ENCODE data around the gene NPAS1.

NPAS1 gene

DNA sequence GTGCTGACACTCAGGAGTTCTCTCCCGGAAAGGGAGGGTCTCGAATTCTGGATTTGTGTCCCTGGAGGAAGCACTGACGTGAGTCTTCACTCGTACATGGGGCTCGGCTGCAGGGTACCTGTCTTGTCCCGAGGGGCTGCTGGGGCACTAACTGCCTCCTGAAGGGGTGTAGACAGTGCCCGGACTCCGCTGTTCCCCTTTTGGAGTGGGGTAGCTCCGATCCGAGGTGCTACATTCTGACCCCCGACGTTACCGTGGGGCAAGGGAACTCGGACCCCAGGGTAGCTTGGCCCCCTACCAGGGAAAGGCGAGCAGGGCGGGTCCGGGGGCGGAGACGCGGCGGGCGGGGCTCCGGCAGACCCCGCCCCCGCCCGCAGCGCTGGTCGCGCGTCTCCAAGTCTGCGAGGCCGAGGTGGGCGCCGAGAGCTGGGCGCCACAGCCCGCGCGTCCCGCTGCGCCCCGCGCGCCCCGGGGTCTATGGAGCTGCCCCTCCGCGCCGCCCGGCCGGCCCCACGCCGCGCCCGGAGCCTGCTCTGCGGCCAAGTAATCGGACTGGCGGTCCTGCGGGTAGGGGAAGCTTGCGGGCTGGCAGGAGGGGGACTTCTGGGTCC is at the start of gene NPAS1:
Gene NPAS1 (plus strand): TSS at position 407 of the 611 bp plus-strand sequence. CDS start 1,211 bp downstream, outside the sequence.
- DNase-seq = no peak

- DNase-seq = no peak
Observed at GRCh38 chr19:46970815-46971214, 48.8 kb upstream of the NPAS1 start.

- DNase-seq = no peak
Observed at GRCh38 chr19:46972311-46972710, 47.3 kb upstream of the NPAS1 start.

DNA sequence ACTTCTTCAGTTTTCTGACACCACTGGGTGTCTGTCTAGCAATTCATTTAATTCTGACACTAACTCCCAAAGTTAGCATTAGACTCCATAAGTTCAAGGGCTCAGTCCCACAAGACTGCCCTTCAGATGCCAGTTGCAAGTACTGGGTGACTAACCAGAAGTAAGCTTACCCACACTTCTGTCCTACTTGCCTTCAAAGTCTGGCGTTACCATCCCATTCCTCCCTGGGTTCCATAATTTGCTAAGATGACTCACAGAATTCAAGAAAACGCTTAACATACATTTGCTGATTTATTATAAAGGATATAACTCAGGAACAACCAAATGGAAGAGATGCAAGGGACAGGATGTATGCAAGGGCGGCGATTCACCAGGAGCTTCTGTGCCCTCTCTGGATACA is 45.5 kb upstream of the NPAS1 start:
- no peak for DNase-seq

- DNase-seq = no peak
Observed at GRCh38 chr19:46975011-46975924, 44.4 kb upstream of the NPAS1 start.

- DNase-seq = peak; percentile 7 to 91 (median 73)
Observed at GRCh38 chr19:46975925-46976782, 43.5 kb upstream of the NPAS1 start.

DNA sequence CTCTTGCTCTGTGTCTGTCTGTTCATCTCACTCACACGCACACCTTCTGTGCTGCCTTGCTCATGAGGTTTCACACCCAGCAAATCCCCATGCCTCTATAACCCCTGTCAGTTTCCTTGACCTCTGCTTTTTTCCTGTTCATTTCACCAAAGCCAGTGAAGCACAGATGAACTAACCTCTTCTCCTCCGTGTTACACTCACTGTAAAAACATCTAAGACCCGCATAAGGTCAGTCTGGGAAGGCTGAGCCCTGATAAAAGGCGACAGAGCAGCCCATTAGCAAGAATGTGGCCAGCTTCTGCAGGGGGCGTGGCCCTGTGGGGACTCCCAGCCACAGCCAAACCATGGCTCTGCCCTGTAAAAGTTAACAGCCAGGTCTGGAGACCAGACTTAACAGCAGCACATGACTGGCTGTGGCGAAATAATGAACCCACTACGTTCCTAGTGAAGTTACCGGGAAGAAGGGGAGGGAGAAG is 42.8 kb upstream of the NPAS1 start:
- DNase-seq = no peak

DNA sequence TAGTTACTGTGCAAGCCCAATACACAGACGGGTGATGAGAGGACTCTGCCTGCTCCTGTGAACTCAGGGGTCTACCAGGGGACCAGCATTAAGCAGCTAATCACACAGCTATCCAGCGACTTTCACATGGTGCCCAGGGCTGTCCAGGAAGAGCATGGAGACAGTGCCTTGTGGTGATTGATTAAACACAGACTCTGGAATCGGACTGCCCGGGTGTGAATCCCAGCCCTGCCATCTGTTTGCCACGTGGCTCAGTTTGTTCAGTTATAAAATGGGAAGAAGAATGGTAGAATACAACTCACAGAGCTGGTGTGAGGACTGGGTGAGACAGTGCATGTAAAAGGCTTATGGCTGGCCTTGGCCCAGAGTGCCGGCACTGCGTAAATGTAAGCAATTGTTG is 42.1 kb upstream of the NPAS1 start:
- DNase-seq = no peak

GRCh38 chr19:46978171-46978869 is 41.3 kb upstream of the NPAS1 start:
- no peak for DNase-seq

DNA sequence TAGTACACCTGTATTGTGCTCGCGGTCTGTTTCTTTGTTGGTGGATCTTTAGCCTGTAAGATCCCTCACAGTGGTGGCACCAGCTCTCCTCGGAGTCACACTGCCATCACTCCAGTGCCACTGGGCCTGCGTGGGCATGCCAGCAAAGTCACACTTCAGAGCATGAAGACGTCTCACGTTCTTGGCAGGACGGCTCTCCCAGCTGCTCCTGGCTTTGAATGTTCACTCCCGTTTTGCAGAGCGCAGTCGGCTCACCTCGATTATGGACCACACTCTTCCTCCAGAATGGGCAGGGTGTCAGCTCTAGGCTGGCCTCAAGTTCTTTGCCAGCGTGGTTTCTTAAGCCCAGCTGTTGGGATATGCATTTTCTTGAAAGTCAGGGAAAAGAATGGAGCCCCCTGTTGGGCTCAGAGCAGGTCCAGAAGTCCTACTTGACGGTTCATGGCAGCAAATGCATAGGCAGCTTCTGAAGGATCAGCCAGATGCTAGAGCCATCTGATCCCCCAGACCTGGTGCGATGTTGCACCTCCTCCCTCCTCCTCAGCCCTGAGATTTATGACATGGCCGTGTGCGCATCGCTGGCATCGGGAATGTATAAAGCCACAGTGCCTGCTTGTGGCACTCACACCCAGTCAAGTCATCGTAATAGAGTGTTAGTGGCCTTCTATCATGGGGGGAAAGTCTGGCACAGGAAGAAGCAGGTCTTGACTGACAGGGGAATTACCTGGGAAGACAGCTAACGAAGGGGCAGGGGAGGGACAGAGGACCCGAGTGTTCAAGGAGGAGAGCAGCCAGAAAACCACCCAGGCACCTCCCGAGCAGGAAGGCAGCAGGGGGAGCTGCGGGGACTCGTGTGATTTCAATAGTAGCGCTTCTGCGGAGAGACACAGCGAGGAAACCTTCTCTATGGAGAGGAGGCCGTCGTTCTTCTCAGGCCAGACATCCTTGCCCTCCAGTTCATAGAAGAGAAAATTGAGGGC is 40.2 kb upstream of the NPAS1 start:
- DNase-seq = no peak

GRCh38 chr19:46980761-46981160 is 38.9 kb upstream of the NPAS1 start:
- DNase-seq = no peak

DNA sequence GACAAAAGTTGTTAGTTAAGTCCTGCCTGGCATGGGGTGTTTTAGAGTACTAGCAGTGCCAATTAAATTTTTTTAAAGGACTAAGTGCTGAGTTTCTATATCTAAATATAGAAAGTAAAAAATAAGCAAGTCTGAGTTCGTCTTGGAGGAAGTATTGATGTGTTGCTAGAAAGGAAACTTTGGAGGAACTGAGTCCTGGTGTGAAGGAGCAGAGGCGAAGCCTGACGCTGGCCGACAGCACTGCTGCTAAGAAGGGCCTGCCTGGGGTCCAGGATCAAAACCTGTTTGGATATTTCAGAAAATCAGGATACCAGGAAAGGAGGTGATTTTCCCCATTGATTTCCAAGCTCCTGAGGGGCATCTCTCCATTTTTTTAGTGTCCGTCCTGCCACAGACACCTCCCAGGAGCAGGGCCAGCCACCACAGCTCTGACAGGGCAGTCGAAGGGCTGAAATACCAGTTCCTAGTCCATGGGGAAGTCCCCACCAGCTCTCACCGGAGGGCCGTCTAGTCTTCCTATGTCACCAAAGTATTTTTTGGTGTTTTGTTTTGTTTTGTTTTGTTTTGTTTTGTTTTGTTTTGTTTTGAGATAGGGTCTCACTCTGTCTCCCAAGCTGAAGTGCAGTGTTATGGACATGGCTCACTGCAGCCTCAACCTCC is 38.2 kb upstream of the NPAS1 start:
- peak in 3 of 14 donors; percentile 13 to 31 (median 14) for DNase-seq

- no peak for DNase-seq
Observed at GRCh38 chr19:46983097-46983496, 36.5 kb upstream of the NPAS1 start.

GRCh38 chr19:46984077-46985010 is 35.3 kb upstream of the NPAS1 start:
- DNase-seq = no peak

GRCh38 chr19:46985542-46986415 is 33.9 kb upstream of the NPAS1 start:
- no peak for DNase-seq

- no peak for DNase-seq
Observed at GRCh38 chr19:46988614-46989230, 30.9 kb upstream of the NPAS1 start.

DNA sequence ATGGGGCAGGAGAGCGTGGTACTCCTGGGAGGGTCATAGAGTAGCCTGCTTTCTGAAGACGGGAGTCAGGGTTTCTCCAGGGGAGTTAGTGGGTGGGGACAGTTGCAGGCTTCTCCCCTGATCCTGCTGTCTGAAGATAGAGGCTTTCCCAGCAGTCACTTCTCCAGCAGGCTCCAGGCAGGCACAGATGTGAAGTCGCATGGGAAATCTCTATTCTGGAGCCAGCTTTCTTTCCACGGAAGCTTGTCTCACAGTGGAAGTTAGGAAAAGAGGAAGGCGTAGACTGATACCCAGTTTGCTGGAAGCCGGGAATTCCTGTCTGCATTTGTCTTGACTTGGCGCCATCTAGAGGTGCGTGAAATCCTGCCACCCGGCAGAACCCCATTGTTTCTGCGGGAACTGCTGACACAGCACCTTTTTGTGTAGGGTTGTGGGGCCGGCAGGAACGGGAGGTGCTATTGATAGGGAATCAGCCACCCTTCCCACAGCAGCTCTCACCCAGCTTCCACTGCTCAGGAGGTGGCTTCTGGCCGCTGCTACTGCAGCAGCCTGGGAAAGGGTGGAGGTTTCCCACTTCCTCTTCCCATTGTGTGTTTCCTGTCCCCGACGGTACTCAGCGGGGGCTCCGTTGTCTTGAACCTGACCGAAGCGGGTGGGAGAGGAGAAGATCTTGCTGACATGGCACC is 28.5 kb upstream of the NPAS1 start:
- DNase-seq = peak in 13 of 14 donors; percentile 37 to 82 (median 67)

Data from C1 segment of cervical spinal cord (tissue), 14 donors.